Activated CD4-positive, alpha-beta T cell treated with anti-CD3 and anti-CD28 coated beads for 4 hours (primary cell): ENCODE data around the gene SLC38A2.
A peak's percentile ranks its signal among the peaks of the same experiment; 100 is the strongest.

Experiments
- DNase-seq, 2 donors: peaks; one replicate each; pipeline ENCODE4 v3.0.0-alpha.2; 2020

The SLC38A2 gene

GRCh38 chr12:46374310-46374709 is 1.7 kb upstream of the SLC38A2 start:
- DNase-seq = no peak

GRCh38 chr12:46373301-46374296 is 1.0 kb upstream of the SLC38A2 start:
- DNase-seq = peak; percentile 33

- peak; percentile 52 to 56 for DNase-seq
These were observed 642 bp downstream of the SLC38A2 start for GRCh38 chr12:46371718-46372543.

DNA sequence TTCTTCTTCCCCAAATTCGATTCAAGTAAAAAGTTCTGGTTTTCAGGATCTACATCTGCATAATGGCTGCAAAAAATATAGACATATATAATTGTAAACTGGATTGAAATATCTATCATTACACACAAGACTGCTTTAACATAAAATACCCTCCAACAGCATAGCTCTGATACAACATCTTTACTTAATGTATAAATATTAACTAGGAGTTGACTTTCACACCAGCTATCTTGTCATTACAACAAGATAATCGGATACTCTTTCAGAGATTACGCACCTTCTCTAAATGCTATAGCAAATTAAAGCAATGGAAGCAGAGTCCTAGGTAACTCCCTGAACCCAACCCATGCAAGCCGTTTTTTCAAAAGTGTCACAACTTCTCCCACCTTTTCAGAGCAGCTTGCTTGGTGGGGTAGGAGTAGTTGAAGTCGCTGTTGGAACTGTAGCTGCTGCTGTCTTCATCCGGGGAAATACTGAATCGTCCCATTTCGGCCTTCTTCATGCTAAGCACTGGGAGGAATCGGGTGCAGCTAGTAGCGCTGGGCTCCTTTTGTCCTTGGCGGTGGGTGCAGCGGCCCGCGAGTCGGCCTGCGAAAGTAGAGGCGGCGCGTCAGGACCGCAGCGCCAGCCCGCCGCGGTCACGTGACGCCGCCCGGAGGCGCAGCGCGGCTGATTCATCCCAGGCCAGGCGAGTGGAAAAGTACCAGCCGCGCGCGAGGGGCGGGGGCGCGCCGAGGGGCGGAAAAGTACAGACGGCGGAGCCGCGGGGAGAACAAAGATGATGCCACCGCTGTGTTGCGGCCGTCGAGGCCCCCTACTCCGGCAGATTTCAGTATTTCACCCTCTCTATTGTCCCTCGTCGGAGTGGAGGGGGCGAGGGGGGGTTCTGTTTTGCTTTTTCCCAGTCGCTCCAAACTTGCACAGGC is 1.5 kb downstream of the SLC38A2 start:
- peak; percentile 91 to 94 for DNase-seq

GRCh38 chr12:46370380-46370734 is 2.2 kb downstream of the SLC38A2 start:
- no peak for DNase-seq

DNA sequence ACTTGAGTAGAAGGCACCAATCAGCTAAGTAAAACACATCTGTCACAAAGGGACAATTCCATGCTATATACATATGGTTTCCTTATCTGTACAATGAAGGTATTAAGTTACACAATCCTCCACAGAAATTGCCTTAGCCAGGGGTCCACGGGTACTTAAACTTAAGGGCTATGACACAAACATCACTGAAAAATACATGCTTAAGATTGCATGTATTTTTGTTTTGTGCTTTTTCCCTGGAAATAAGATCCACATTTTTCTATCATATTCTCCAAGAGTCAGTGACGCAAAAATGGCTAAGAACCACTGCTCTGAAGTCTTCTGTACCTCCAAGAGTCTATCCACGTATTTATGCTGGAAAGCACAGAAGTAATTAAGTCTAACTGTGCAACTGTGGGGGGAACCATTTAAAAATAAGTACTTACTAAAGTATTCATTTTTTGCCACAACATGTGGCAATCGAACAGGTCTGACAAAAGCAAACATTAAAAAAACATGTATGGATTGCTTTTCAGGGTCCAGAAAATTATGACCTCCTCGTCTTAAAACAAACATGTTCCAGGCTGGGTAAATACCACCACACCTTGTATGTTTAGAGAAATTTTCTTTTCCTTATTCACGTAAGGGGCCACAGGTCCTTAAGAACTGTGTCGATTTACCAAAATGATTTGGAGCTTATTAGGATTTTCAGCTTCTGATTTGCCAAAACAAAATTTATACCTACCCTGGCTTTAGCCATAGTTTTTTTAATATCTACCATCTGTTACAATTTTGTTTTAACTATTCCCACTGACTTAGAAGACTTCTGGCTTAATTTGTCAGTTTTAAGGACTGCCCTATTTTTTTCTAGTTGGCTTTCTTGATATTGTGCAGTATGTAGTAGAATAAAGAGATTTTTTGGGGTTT is 2.8 kb downstream of the SLC38A2 start:
- DNase-seq = no peak

DNA sequence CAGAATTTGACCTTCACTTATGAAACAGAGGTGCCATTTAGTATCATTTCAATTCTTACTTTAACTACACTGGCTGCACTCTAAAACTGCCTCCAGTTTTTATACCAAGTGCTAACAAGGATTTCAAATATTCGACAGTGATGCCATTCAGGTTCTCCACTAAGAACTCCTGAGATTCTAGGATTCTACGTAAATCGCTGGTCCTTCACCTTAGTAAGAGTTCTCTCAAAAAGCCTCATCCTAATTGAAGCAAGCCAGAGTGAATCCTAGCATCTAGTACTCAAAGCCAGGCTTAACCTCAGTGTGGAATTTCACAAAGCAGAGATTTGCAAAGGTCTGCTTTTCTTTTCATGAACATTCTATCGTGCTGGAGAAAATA is 3.5 kb downstream of the SLC38A2 start:
- no peak for DNase-seq

DNA sequence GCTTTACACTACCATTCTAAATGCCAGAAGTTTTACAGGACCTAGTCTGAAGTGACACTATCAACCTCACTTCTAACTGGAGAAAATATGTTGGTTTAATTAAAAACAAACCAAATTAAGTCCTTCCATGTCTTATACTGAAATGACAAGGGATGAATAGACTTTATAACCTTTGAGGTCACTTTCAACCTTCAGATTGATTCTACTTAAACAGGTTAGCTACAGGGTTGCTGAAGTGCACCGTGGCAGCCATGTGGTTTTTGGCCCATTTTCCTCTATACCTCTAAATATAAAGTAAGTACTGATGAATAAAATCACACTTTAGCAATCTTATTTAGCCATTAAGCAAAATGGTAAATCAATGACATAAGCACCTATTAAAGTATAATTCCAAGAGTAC is 3.9 kb downstream of the SLC38A2 start:
- DNase-seq = no peak

DNA sequence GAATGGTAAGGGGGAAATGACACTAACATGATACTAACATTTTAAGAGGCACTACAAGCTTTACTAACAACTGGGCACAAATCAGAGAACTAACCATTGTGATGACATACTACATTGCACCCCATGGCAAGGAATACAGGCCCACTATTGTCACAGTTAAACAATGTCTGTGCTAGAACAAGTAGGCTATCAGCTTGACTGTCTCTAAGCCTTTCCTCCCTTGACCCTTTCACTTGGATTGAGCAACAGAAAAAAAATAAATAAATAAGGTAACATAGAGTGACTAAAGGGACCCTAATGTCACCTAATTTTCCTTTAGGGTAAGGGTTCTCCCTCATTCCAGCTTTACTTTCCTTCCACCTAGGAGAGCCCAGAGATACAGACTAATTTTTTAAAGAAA is 4.4 kb downstream of the SLC38A2 start:
- no peak for DNase-seq

- no peak for DNase-seq
These were observed 5.1 kb downstream of the SLC38A2 start for GRCh38 chr12:46367351-46368029.

DNA sequence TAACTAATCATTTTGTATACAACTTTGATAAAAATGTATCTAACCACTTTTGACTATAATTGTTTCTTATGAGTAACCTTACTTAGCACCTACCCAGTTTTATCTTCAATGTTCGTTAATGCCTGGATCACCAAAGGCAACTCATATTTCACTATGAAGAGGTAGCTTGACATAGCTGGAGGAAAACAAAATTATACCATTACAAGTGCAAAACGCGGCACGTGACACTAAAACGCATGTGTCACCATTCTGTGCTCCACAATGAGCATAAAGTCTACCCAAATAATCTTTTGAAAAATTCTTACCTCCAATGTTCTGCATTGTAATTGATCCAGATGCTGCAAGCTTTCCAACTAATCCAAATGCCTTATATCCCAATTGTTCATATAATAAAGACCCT is 5.8 kb downstream of the SLC38A2 start:
- no peak for DNase-seq

GRCh38 chr12:46365951-46366379 is 6.6 kb downstream of the SLC38A2 start:
- DNase-seq = no peak

DNA sequence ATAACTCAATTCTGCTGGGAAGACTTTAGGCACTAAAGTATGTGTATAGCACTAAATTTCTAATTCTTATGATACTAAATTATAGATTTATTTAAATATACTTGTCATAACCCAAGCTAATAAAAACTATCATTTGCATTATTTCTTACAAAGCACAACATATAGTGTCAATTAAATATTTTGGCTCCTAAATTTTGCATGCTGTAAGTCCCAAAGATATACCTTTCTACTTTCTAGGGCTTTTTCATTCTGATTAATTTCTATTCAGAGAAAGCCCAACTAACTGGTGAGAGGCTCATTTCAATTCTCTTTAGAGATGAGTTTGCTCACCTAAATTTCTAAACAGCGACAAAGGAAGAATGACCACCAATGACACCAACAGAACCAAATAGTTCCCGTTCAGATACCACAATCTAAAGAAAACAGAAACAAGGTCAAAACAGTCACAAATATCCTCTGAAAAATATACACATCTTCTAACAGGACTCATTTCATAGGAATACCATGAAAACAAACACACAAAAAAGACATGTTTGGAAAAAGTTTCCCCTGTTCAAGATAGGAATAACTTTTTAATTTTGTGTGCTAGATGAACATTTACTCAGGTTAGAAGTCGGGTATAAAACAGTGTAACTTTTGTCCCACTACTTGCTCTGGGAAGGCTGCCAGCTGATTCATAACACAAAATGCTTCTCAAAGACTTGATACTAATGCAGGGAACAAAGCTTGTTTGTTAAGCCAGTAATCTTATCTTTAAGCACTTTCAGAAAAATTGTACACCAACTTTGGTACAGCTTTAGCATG is 7.6 kb downstream of the SLC38A2 start:
- no peak for DNase-seq

GRCh38 chr12:46364300-46364696 is 8.3 kb downstream of the SLC38A2 start:
- DNase-seq = no peak

GRCh38 chr12:46363582-46364299 is 8.8 kb downstream of the SLC38A2 start:
- no peak for DNase-seq

DNA sequence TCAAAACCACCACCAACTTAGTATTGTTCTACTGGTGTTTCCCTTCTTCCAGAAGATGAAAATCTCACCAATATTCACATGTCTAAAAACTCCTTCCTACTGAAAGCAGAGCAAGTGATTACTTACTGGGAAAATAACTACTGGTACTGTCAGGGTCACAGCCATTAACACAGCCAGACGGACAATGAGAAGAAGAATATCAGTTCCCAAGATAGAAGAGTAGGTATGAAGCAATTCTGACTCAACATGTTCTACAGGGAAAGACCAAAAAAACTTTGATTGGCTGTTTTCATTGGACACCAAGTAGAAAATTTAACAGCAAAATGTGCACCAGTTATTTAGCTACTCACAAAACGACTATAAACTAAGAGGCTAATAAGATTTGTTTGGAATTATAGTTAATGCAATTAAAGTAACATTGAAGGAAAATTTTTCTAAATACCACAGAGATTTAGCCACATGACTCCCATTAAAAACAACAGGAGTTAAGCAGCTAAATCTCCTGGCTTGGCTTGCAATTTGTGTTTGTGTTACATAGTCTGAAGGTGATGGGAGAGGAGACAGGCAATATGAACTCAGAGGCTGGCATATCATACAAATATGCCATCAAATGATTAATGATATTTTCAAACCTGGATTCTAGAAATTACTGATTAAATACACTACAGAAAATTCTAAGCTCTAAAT is 9.5 kb downstream of the SLC38A2 start:
- DNase-seq = no peak

DNA sequence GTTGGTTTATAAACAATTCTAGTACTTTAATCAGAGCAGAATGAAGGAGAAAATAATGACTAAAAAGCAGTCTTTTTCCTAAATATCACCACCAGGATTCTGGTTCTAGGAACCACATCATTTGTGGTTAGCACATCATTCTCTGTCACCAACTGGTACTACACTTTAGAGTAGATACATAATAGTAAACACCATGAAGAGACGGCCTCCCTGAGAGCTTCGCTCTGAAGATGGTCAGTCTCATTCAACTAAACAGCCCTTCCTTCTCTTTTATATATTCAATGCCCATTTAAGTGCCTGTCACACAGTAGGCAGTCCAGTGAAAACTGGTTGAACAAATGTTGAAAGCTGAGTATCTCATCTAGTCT is 10.9 kb downstream of the SLC38A2 start:
- no peak for DNase-seq

- DNase-seq = no peak
These were observed 11.5 kb downstream of the SLC38A2 start for GRCh38 chr12:46360908-46361666.
